Neural progenitor cell (in vitro differentiated cells): ENCODE measurements around the gene HMGN3.

ENCODE experiments used
- CTCF ChIP-seq: fragments of 200-600 bp; sonication (generic); IDR thresholded peaks from 2 replicates; pipeline ENCODE4 v1.5.1; 2017; ENCODE audit warnings: antibody characterized with exemption, mild to moderate bottlenecking
- EZH2phosphoT487 ChIP-seq: fragments of 200-600 bp; sonication (generic); IDR thresholded peaks from 2 replicates; pipeline ENCODE4 v1.6.1; 2017; ENCODE audit warnings: antibody characterized with exemption

GRCh38 chr6:79260772-79261171, 26.3 kb upstream of the HMGN3 start:
- TF ChIP-seq CTCF, result no peak
- no peak for TF ChIP-seq EZH2phosphoT487
